B cell (primary cell): ENCODE data around the gene AIFM1. TPM values are rescaled to one million over a fixed set of nuclear protein-coding genes. Genes with fewer than 3 reads are reported as not detected.

Experiments
- ATAC-seq: fragments of 200-7000 bp; cut with Tn5 transposase; one replicate; pipeline ENCODE4 v1.10.0; 2021; ENCODE audit warnings: low read depth, mild to moderate bottlenecking, moderate number of reproducible peaks, moderate library complexity
- CTCF ChIA-PET: fragments of 350-600 bp; sonication (Branson Sonifier 250); formaldehyde crosslinking; loops from one replicate; lab custom pipeline; 2021; ENCODE audit warnings: antibody characterized with exemption, inconsistent platforms; lab: Charles Lee
- POLR2A ChIA-PET: fragments of 350-600 bp; sonication (Branson Sonifier 250); formaldehyde crosslinking; loops from one replicate; lab custom pipeline; 2021; ENCODE audit warnings: antibody characterized with exemption; lab: Charles Lee
- DNase-seq: peaks from one replicate; pipeline ENCODE4 v3.0.0; 2013
- H2AFZ ChIP-seq: 2 replicates; pipeline ENCODE4 v1.6.1; 2012; ENCODE audit warnings: mild to moderate bottlenecking, low read depth, low read length; ENCODE audit not compliant: insufficient read depth, poor library complexity, severe bottlenecking
- H3K27ac ChIP-seq, 2 donors: 1 replicate in 1 of 2; 2 replicates in 1 of 2; pipeline ENCODE4 v1.5.1; 2012 to 2013; ENCODE audit warnings: low read length in 2 of 2, mild to moderate bottlenecking in 2 of 2, moderate library complexity in 1 of 2
- H3K27me3 ChIP-seq, 4 experiments: fragments of 200-600 bp in 1 of 4; sonication (generic) in 1 of 4; replicated peaks in 1 of 4; 1 replicate in 2 of 4; 2 replicates in 2 of 4; pipeline versions ENCODE4 v1.6.1 to v1.7.0; 2013 to 2016; ENCODE audit warnings: low read length in 3 of 4, mild to moderate bottlenecking in 2 of 4, mixed read lengths in 1 of 4, moderate library complexity in 1 of 4; ENCODE audit not compliant: insufficient read depth in 4 of 4, control insufficient read depth in 3 of 4; ENCODE audit errors: control extremely low read depth in 1 of 4
- H3K36me3 ChIP-seq, 2 experiments: replicated peaks in 1 of 2; 1 replicate in 1 of 2; 2 replicates in 1 of 2; pipeline versions ENCODE4 v1.6.1 to v1.7.1; 2013; ENCODE audit warnings: low read length in 1 of 2; ENCODE audit not compliant: insufficient read depth in 2 of 2, control insufficient read depth in 1 of 2; ENCODE audit errors: control extremely low read depth in 1 of 2, extremely low read depth in 1 of 2
- H3K4me1 ChIP-seq, 2 donors: fragments of 200-600 bp in 1 of 2; sonication (generic) in 1 of 2; 1 replicate in 1 of 2; 2 replicates in 1 of 2; pipeline versions ENCODE4 v1.5.1 to v1.6.1; 2013 to 2017; ENCODE audit warnings: low read length in 2 of 2; ENCODE audit not compliant: control insufficient read depth in 2 of 2, insufficient read depth in 2 of 2
- H3K4me2 ChIP-seq: replicated peaks from 2 replicates; pipeline ENCODE3; 2012; ENCODE audit warnings: mild to moderate bottlenecking, low read depth, low read length; ENCODE audit not compliant: poor library complexity, severe bottlenecking
- H3K4me3 ChIP-seq, 5 experiments: fragments of 200-600 bp in 1 of 5; sonication (generic) in 1 of 5; 1 replicate in 3 of 5; 2 replicates in 2 of 5; pipeline versions ENCODE4 v1.5.1 to v1.7.0; 2011 to 2016; ENCODE audit warnings: low read length in 4 of 5, mild to moderate bottlenecking in 4 of 5, low read depth in 2 of 5, control low read depth in 1 of 5, moderate library complexity in 1 of 5; ENCODE audit not compliant: insufficient read depth in 1 of 5; ENCODE audit errors: control extremely low read depth in 1 of 5, extremely low read depth in 1 of 5
- H3K79me2 ChIP-seq: fragments of 200-600 bp; sonication (generic); one replicate; pipeline ENCODE4 v1.6.0; 2016; ENCODE audit warnings: low read length; ENCODE audit not compliant: control insufficient read depth, insufficient read depth
- H3K9ac ChIP-seq: fragments of 200-600 bp; sonication (generic); 2 replicates; pipeline ENCODE4 v1.6.1; 2017; ENCODE audit warnings: mild to moderate bottlenecking, low read length, moderate library complexity
- H3K9me3 ChIP-seq, 3 donors: one replicate each; pipeline versions ENCODE4 v1.6.1 to v1.7.1; 2013; ENCODE audit warnings: low read length in 2 of 3; ENCODE audit not compliant: control insufficient read depth in 2 of 3, insufficient read depth in 1 of 3; ENCODE audit errors: control extremely low read depth in 1 of 3
- H4K20me1 ChIP-seq: 2 replicates; pipeline ENCODE4 v1.6.0; 2012; ENCODE audit warnings: mild to moderate bottlenecking, low read length; ENCODE audit not compliant: insufficient read depth, control insufficient read depth, poor library complexity, severe bottlenecking
- H3K27ac Mint-ChIP-seq: one replicate; pipeline ENCODE4 v1.8.0; 2021; ENCODE audit warnings: mixed read lengths
- H3K27me3 Mint-ChIP-seq: one replicate; pipeline ENCODE4 v1.8.0; 2021; ENCODE audit warnings: mixed read lengths
- H3K4me1 Mint-ChIP-seq: one replicate; pipeline ENCODE4 v1.8.0; 2021; ENCODE audit warnings: mixed read lengths
- H3K4me3 Mint-ChIP-seq: one replicate; pipeline ENCODE4 v1.8.0; 2021; ENCODE audit warnings: mixed read lengths
- H3K9me3 Mint-ChIP-seq: one replicate; pipeline ENCODE4 v1.8.0; 2022; ENCODE audit warnings: mixed read lengths; ENCODE audit not compliant: insufficient read depth
- EZH2 ChIP-seq: IDR thresholded peaks from 2 replicates; pipeline ENCODE4 v1.6.1; 2012; ENCODE audit warnings: borderline replicate concordance, low read depth, mild to moderate bottlenecking, moderate library complexity, low read length; ENCODE audit not compliant: insufficient read depth, poor library complexity, severe bottlenecking
- WGBS: methylation state at CpG from one replicate; pipeline ENCODE4 v1.1.5; 2013; ENCODE audit warnings: missing lambda C conversion rate; ENCODE audit not compliant: insufficient coverage; 5-methylcytosine and 5-hydroxymethylcytosine counted together
- intact Hi-C: fragments of 100-400 bp; cut with micrococcal nuclease; formaldehyde crosslinking; loops from one replicate; pipeline ENCODE4 v1.10.0; 2022
- polyA plus RNA-seq: library from polyadenylated mRNA; depleted of rRNA; stranded (reverse); fragments of >200 nt; gene quantifications from 2 replicates; pipeline ENCODE4 v1.2.3, GENCODE V29; 2012
- total RNA-seq, 2 donors: library from RNA; stranded (reverse); fragments of 120-200 nt in 1 of 2; gene quantifications; 1 replicate in 1 of 2; 2 replicates in 1 of 2; pipeline versions ENCODE4 v1.2.3 to v1.2.4, GENCODE V29; 2013 to 2022
- TF ChIP-seq, protein P1 (sequence below): fragments of 200-600 bp; IDR thresholded peaks from one replicate; pipeline ENCODE4 v1.8.0; 2022; ENCODE audit warnings: antibody characterized with exemption, mild to moderate bottlenecking

Gene AIFM1
- total and polyA plus RNA-seq, 2 donors (not counting 1 experiment from before 2014, with no cell fraction given): 11.4 to 15.9 TPM

DNA sequence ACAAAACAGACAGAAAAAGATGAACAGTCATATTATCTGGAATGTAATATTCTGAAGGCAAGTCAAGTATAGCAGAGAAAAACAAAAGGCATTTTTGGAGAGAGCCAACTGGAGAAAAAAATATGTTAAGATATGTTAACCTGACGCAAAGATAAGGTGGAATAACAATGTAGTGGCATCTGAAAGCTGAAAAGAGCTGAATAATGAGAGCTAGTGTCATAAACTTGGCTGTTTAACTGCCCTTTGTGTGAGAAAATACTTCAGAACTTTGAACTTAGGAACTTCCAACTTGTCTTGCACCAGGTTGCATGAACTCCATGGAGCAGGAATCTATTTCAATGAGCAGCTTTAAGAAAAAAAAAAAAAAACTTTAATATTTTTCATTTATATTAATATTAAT is 39.0 kb upstream of the AIFM1 start:
- no peak overlapping the region for H3K27ac Mint-ChIP-seq
- H3K4me3 Mint-ChIP-seq: no peak overlapping the region
- no peaks in the 10 kb centered on the region for H3K9me3 Mint-ChIP-seq
- 100% methylated on average over 1 of the region's 1 CpG for WGBS
- DNase-seq: no peak
- Histone ChIP-seq H3K9me3 (no peaks in the 10 kb centered on the region), H4K20me1 (no peaks in the 10 kb centered on the region), H3K4me2 (no peak overlapping the region), H3K27me3 (no peaks in the 10 kb centered on the region), H3K27ac (no peak overlapping the region), H3K79me2 (no peaks in the 10 kb centered on the region), H3K36me3 (peaks cover 0 to 8% of the 10 kb centered on the region in 2 experiments), H3K9ac (no peak overlapping the region), H3K4me3 (no peak overlapping the region), H2AFZ (no peak overlapping the region), H3K4me1 (no peaks in the 10 kb centered on the region)
- POLR2A ChIA-PET: no interaction called here
- no peaks in the 10 kb centered on the region for H3K27me3 Mint-ChIP-seq
- H3K4me1 Mint-ChIP-seq: peaks cover under 1% of the 10 kb centered on the region
- no peak for ATAC-seq
- TF ChIP-seq, protein P1, sequence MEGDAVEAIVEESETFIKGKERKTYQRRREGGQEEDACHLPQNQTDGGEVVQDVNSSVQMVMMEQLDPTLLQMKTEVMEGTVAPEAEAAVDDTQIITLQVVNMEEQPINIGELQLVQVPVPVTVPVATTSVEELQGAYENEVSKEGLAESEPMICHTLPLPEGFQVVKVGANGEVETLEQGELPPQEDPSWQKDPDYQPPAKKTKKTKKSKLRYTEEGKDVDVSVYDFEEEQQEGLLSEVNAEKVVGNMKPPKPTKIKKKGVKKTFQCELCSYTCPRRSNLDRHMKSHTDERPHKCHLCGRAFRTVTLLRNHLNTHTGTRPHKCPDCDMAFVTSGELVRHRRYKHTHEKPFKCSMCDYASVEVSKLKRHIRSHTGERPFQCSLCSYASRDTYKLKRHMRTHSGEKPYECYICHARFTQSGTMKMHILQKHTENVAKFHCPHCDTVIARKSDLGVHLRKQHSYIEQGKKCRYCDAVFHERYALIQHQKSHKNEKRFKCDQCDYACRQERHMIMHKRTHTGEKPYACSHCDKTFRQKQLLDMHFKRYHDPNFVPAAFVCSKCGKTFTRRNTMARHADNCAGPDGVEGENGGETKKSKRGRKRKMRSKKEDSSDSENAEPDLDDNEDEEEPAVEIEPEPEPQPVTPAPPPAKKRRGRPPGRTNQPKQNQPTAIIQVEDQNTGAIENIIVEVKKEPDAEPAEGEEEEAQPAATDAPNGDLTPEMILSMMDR: no peak
- no peak for TF ChIP-seq EZH2
- intact Hi-C loops: no loop called here
- CTCF ChIA-PET: no interaction called here

DNA sequence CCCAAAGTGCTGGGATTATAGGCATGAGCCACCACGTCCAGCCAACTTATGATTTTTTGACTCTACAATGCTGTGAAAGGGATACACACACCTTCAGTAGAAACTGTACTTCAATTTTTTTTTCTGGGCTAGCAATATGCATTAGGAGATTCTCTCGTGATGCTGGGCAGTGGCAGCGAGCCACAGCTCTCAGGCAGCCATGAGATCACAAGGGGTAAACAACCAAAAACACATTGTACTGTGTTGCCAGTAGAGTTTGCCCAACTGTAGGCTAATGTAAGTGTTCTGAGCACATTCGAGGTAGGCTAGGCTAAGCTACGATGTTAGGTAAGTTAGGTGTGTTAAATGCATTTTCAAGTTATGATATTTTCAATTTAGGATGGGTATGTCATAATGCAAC is 31.8 kb upstream of the AIFM1 start:
- no peaks in the 10 kb centered on the region for H3K4me1 ChIP-seq
- H3K4me3 ChIP-seq: no peak overlapping the region
- no peak overlapping the region for H3K27ac Mint-ChIP-seq
- ATAC-seq (no peak), DNase-seq (no peak)
- CTCF ChIA-PET: interaction anchor here (1.1 to 1.5 kb wide), 4 partner anchors 42 to 137 kb away, joined by 4 to 8 read pairs (median 4); no protein-coding TSS in a partner anchor
- no peaks in the 10 kb centered on the region for H3K27me3 ChIP-seq
- H3K4me2 ChIP-seq: no peak overlapping the region
- TF ChIP-seq, protein P1: no peak
- no peak for TF ChIP-seq EZH2
- no peaks in the 10 kb centered on the region for H3K27me3 Mint-ChIP-seq
- no peaks in the 10 kb centered on the region for H4K20me1 ChIP-seq
- POLR2A ChIA-PET: no interaction called here
- no peaks in the 10 kb centered on the region for H3K9me3 ChIP-seq
- no peak overlapping the region for H3K27ac ChIP-seq
- H3K9ac ChIP-seq: no peak overlapping the region
- H2AFZ ChIP-seq: no peak overlapping the region
- no peaks in the 10 kb centered on the region for H3K79me2 ChIP-seq
- WGBS: 100% methylated on average over 1 of the region's 5 CpGs
- peaks cover 7% of the 10 kb centered on the region for H3K4me1 Mint-ChIP-seq
- no peak overlapping the region for H3K4me3 Mint-ChIP-seq
- intact Hi-C loops: no loop called here
- H3K9me3 Mint-ChIP-seq: no peaks in the 10 kb centered on the region
- H3K36me3 ChIP-seq: no peaks in the 10 kb centered on the region
